ENCODE measurements around the gene AP5Z1. TPM values are rescaled to one million over a fixed set of nuclear protein-coding genes. Genes with fewer than 3 reads are reported as not detected.

AP5Z1 gene
- total RNA-seq, 2 donors from 2014 or later: 30.9 to 61.7 TPM

GRCh38 chr7:4797858-4798705, 22.7 kb downstream of the AP5Z1 start:
- DNase-seq (ENCODE audit: low spot score): no peak
- WGBS: 43% methylated on average over 37 of the region's 37 CpGs
- H3K36me3 ChIP-seq: no peaks in the 10 kb centered on the region
- TF ChIP-seq CTCF (IDR thresholded peaks at IDR 0.05) (peak; percentile 26 to 68 (median 58)), POLR2A (IDR thresholded peaks at IDR 0.05) (no peak)
- intact Hi-C loops (cut with DNase I): loop anchor here (2.0 to 5.0 kb wide), 2 partner anchors 84 to 287 kb away; partner anchors contain the start of gene RADIL
- no peaks in the 10 kb centered on the region for H3K27me3 ChIP-seq (replicated peaks; ENCODE audit: insufficient read depth)
- H3K27ac ChIP-seq: no peak overlapping the region
- H3K4me3 ChIP-seq: no peak overlapping the region
- no peaks in the 10 kb centered on the region for H3K9me3 ChIP-seq
- no peaks in the 10 kb centered on the region for H3K4me1 ChIP-seq (replicated peaks)

- Histone ChIP-seq H3K27ac (no peak overlapping the region), H3K4me1 (replicated peaks) (no peaks in the 10 kb centered on the region), H3K9me3 (no peaks in the 10 kb centered on the region), H3K27me3 (replicated peaks; ENCODE audit: insufficient read depth) (no peaks in the 10 kb centered on the region), H3K4me3 (no peak overlapping the region), H3K36me3 (no peaks in the 10 kb centered on the region)
- WGBS: 88% methylated on average over 15 of the region's 15 CpGs
- intact Hi-C loops (cut with DNase I): loop anchor here (5.0 kb wide), 1 partner anchor 84 kb away; the partner anchor contains the start of gene RADIL
- DNase-seq (ENCODE audit: low spot score): no peak
- no peak for TF ChIP-seq CTCF (IDR thresholded peaks at IDR 0.05)
- TF ChIP-seq POLR2AphosphoS5 (IDR thresholded peaks at IDR 0.05): no peak
- no peak for TF ChIP-seq POLR2A (IDR thresholded peaks at IDR 0.05)
Measured at GRCh38 chr7:4798706-4799235, 23.3 kb downstream of the AP5Z1 start.

GRCh38 chr7:4799508-4800268, 24.3 kb downstream of the AP5Z1 start:
- no peak for DNase-seq (ENCODE audit: low spot score)
- intact Hi-C loops (cut with DNase I): loop anchor here (5.0 kb wide), 1 partner anchor 83 kb away; the partner anchor contains the start of gene RADIL
- no peaks in the 10 kb centered on the region for H3K36me3 ChIP-seq

GRCh38 chr7:4800487-4800886, 25.1 kb downstream of the AP5Z1 start:
- WGBS: 74% methylated on average over 9 of the region's 10 CpGs
- no peak for TF ChIP-seq POLR2AphosphoS5 (IDR thresholded peaks at IDR 0.05)
- TF ChIP-seq CTCF (IDR thresholded peaks at IDR 0.05): no peak
- TF ChIP-seq POLR2A (IDR thresholded peaks at IDR 0.05): no peak
- Histone ChIP-seq H3K4me3 (no peak overlapping the region), H3K4me1 (replicated peaks) (no peaks in the 10 kb centered on the region), H3K9me3 (no peaks in the 10 kb centered on the region), H3K27me3 (replicated peaks; ENCODE audit: insufficient read depth) (no peaks in the 10 kb centered on the region), H3K27ac (no peak overlapping the region), H3K36me3 (no peaks in the 10 kb centered on the region)
- intact Hi-C loops (cut with DNase I): no loop called here
- no peak for DNase-seq (ENCODE audit: low spot score)

More at GRCh38 chr7:4799508-4800268, 24.3 kb downstream of the AP5Z1 start:
- H3K9me3 ChIP-seq: no peaks in the 10 kb centered on the region
- H3K27me3 ChIP-seq (replicated peaks; ENCODE audit: insufficient read depth): no peaks in the 10 kb centered on the region
- no peak overlapping the region for H3K4me3 ChIP-seq
- 68% methylated on average over 37 of the region's 39 CpGs for WGBS
- H3K4me1 ChIP-seq (replicated peaks): no peaks in the 10 kb centered on the region
- no peak overlapping the region for H3K27ac ChIP-seq
- TF ChIP-seq POLR2AphosphoS5 (IDR thresholded peaks at IDR 0.05): no peak
- no peak for TF ChIP-seq CTCF (IDR thresholded peaks at IDR 0.05)
- TF ChIP-seq POLR2A (IDR thresholded peaks at IDR 0.05): no peak

Data from prostate gland (tissue), 2 donors.